Smooth muscle cell (in vitro differentiated cells): ENCODE results near the gene GRB7. TPM values are rescaled to one million over a fixed set of nuclear protein-coding genes. Genes with fewer than 3 reads are reported as not detected.

Experiments used
- DNase-seq: peaks from one replicate; lab custom pipeline; 2025; ENCODE audit not compliant: unreplicated experiment; lab: John Stamatoyannopoulos, UW
- H2AFZ ChIP-seq: fragments of 200-600 bp; sonication (generic); 2 replicates; pipeline ENCODE4 v1.6.0; 2016; ENCODE audit warnings: antibody characterized with exemption, low read depth, mild to moderate bottlenecking
- H3F3A ChIP-seq: fragments of 200-600 bp; sonication (generic); 2 replicates; pipeline ENCODE4 v1.6.0; 2017; ENCODE audit warnings: antibody characterized with exemption, low read depth
- H3K27ac ChIP-seq: fragments of 200-600 bp; sonication (generic); 2 replicates; pipeline ENCODE4 v1.5.1; 2016; ENCODE audit warnings: low read depth, mild to moderate bottlenecking
- H3K27me3 ChIP-seq: fragments of 200-600 bp; sonication (generic); 2 replicates; pipeline ENCODE4 v1.6.1; 2016; ENCODE audit warnings: low read depth, mild to moderate bottlenecking
- H3K36me3 ChIP-seq: fragments of 200-600 bp; sonication (generic); 2 replicates; pipeline ENCODE4 v1.5.1; 2016; ENCODE audit warnings: low read depth
- H3K4me1 ChIP-seq: fragments of 200-600 bp; sonication (generic); 2 replicates; pipeline ENCODE4 v1.5.1; 2016; ENCODE audit warnings: low read depth
- H3K4me2 ChIP-seq: fragments of 200-600 bp; sonication (generic); 2 replicates; pipeline ENCODE4 v1.6.0; 2016; ENCODE audit warnings: mild to moderate bottlenecking
- H3K4me3 ChIP-seq: fragments of 200-600 bp; sonication (generic); 2 replicates; pipeline ENCODE4 v1.5.1; 2016; ENCODE audit warnings: mild to moderate bottlenecking
- H3K79me2 ChIP-seq: fragments of 200-600 bp; sonication (generic); 2 replicates; pipeline ENCODE4 v1.6.0; 2016; ENCODE audit warnings: low read depth, mild to moderate bottlenecking
- H3K9ac ChIP-seq: fragments of 200-600 bp; sonication (generic); 2 replicates; pipeline ENCODE4 v1.6.0; 2016; ENCODE audit warnings: low read depth
- H3K9me3 ChIP-seq: fragments of 200-600 bp; sonication (generic); replicated peaks from 2 replicates; pipeline ENCODE4 v1.5.1; 2016; ENCODE audit warnings: low read depth
- H4K20me1 ChIP-seq: fragments of 200-600 bp; sonication (generic); 2 replicates; pipeline ENCODE4 v1.6.0; 2016; ENCODE audit warnings: low read depth
- CTCF ChIP-seq: fragments of 200-600 bp; sonication (generic); IDR thresholded peaks from 2 replicates; pipeline ENCODE4 v1.5.1; 2017; ENCODE audit warnings: borderline replicate concordance, mild to moderate bottlenecking, antibody characterized with exemption; ENCODE audit not compliant: insufficient read depth, poor library complexity, severe bottlenecking
- WGBS: methylation state at CpG from one replicate; pipeline ENCODE4 v1.1.7; 2016; ENCODE audit warnings: low lambda C conversion rate; 5-methylcytosine and 5-hydroxymethylcytosine counted together
- polyA plus RNA-seq: library from polyadenylated mRNA; unstranded; fragments of >200 nt; fragmentation: Nextera tagmentation; extraction: Ambion mirVana; gene quantifications from 2 replicates; pipeline ENCODE4 v1.2.1, GENCODE V29; 2016
- total RNA-seq: library from RNA; depleted of rRNA; stranded (reverse); fragments of >200 nt; gene quantifications from 2 replicates; pipeline ENCODE4 v1.2.3, GENCODE V29; 2014

Gene GRB7
- total and polyA plus RNA-seq, 2 experiments from 2014 or later, result 2.7 to 4.1 TPM

GRCh38 chr17:39716073-39716818 is 21.5 kb upstream of the GRB7 start:
- Histone ChIP-seq H3K4me3 (no peak overlapping the region), H3K27me3 (no peaks in the 10 kb centered on the region), H3K4me1 (no peaks in the 10 kb centered on the region), H3K27ac (no peak overlapping the region), H4K20me1 (peaks cover 3% of the 10 kb centered on the region), H3K79me2 (no peaks in the 10 kb centered on the region), H3K36me3 (no peaks in the 10 kb centered on the region), H3F3A (no peaks in the 10 kb centered on the region), H3K9me3 (no peaks in the 10 kb centered on the region), H3K4me2 (no peak overlapping the region), H2AFZ (no peak overlapping the region), H3K9ac (no peak overlapping the region)
- DNase-seq, result no peak
- WGBS, result 99% methylated on average over 14 of the region's 15 CpGs
- TF ChIP-seq CTCF, result no peak

- no peak overlapping the region for H3K9ac ChIP-seq
These were observed 20.7 kb upstream of the GRB7 start for GRCh38 chr17:39716879-39717536.

GRCh38 chr17:39717660-39718059 is 20.1 kb upstream of the GRB7 start:
- Histone ChIP-seq H3K9me3 (no peaks in the 10 kb centered on the region), H3K4me2 (no peak overlapping the region), H3F3A (no peaks in the 10 kb centered on the region), H3K9ac (no peak overlapping the region), H3K4me1 (no peaks in the 10 kb centered on the region), H4K20me1 (peaks cover 3% of the 10 kb centered on the region), H3K27me3 (no peaks in the 10 kb centered on the region), H3K79me2 (no peaks in the 10 kb centered on the region), H3K27ac (no peak overlapping the region), H2AFZ (no peak overlapping the region), H3K4me3 (no peak overlapping the region), H3K36me3 (no peaks in the 10 kb centered on the region)
- 94% methylated on average over 6 of the region's 6 CpGs for WGBS
- TF ChIP-seq CTCF, result no peak
- no peak for DNase-seq

More at GRCh38 chr17:39716879-39717536, 20.7 kb upstream of the GRB7 start:
- 95% methylated on average over 11 of the region's 11 CpGs for WGBS
- no peaks in the 10 kb centered on the region for H3K79me2 ChIP-seq
- no peaks in the 10 kb centered on the region for H3K36me3 ChIP-seq
- H3K9me3 ChIP-seq, result no peaks in the 10 kb centered on the region
- H4K20me1 ChIP-seq, result peaks cover 3% of the 10 kb centered on the region
- no peaks in the 10 kb centered on the region for H3K4me1 ChIP-seq
- no peaks in the 10 kb centered on the region for H3K27me3 ChIP-seq
- TF ChIP-seq CTCF, result no peak
- no peaks in the 10 kb centered on the region for H3F3A ChIP-seq
- no peak overlapping the region for H2AFZ ChIP-seq
- H3K4me3 ChIP-seq, result no peak overlapping the region
- no peak for DNase-seq
- no peak overlapping the region for H3K4me2 ChIP-seq
- no peak overlapping the region for H3K27ac ChIP-seq
